Measurements from ENCODE around the gene SFI1.
"Not testable (repeated sequence)": the region's sequence is repeated elsewhere in the genome, so short reads cannot be mapped to it uniquely, and the experiment has no call there.

The SFI1 gene

DNA sequence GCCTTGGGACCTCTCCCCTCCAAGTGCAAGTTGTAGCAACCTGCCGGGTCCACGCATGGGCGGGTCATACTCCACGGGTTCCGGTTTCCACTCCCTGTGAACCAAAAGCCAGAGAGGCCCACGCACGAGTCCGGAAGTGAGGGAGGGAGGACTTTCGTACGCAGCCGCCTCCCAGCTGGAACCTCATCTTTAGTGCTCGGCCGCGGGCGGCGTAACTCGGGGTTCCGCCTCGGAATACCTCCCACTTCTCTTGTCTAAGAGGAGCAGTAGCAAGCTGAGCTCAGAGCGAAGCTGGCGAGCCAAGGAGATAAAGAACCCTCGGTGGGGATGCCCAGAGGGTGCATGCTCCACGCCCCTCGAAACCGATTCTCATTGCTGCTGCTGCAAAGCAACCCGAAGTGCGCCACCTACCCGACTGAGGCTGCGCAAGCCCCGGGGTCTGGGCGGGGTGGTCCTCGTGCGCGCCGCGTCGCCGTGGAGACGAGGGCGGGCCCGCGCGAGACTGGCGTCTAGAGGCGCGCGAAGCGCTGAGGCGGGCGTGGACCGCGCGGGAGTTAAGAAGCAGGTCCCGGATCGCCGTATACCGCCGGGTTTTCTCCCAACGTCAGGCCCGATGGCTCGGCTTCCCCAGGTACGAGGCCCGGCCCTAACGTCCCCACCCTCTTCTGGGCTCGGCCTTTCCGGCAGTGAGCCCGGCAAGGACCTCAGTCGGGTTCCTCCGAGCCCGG, at the start of gene SFI1:
SFI1 (plus strand) TSS at position 530 of the 728 bp plus-strand sequence. CDS start 11,749 bp downstream, outside the sequence.
- peak; percentile 88 to 91 (median 89) for DNase-seq (ENCODE audit: low read depth in 2 of 3, low spot score in 2 of 3)

DNA sequence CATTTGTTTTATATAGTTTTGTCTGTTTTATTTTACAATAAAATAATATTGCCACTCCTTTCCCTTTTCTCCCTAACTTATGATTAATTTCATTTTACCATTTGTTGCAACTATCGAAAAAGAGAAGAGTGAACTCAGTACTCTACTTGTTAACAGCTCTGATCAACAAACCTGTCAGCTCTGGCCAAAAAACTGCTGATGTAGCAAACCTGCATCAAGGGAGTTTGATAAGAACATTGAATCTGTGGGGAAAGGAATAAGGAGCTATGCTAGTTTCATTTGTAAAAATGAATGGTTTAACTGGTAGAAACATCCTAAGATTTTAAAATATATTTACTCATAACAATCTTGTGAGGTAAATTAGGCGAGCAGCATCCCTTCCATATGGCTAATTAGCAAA, 49.6 kb upstream of the SFI1 start:
- no peak for DNase-seq (ENCODE audit: low read depth in 2 of 3, low spot score in 2 of 3)

- DNase-seq (ENCODE audit: low read depth in 2 of 3, low spot score in 2 of 3): no peak
Observed at GRCh38 chr22:31447337-31447736, 49.0 kb upstream of the SFI1 start.

GRCh38 chr22:31448382-31448781, 48.0 kb upstream of the SFI1 start:
- no peak for DNase-seq (ENCODE audit: low read depth in 2 of 3, low spot score in 2 of 3)

DNA sequence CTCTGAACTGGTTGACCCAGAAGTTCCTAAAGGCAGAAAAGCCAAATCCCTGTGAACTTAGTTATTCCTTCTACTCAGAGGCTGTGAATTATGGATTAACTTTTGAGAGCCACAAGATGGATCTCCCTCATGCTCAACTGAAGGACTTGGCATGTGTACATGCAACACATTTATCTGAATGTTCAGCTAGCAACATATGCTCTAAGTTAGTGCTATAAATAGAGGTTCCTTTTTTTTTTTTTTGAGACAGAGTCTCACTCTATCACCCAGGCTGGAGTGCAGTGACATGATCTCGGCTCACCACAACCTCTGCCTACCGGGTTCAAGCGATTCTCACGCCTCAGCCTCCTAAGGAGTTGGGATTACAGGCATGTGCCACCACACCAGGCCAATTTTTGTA, 46.8 kb upstream of the SFI1 start:
- DNase-seq (ENCODE audit: low read depth in 2 of 3, low spot score in 2 of 3): no peak

DNA sequence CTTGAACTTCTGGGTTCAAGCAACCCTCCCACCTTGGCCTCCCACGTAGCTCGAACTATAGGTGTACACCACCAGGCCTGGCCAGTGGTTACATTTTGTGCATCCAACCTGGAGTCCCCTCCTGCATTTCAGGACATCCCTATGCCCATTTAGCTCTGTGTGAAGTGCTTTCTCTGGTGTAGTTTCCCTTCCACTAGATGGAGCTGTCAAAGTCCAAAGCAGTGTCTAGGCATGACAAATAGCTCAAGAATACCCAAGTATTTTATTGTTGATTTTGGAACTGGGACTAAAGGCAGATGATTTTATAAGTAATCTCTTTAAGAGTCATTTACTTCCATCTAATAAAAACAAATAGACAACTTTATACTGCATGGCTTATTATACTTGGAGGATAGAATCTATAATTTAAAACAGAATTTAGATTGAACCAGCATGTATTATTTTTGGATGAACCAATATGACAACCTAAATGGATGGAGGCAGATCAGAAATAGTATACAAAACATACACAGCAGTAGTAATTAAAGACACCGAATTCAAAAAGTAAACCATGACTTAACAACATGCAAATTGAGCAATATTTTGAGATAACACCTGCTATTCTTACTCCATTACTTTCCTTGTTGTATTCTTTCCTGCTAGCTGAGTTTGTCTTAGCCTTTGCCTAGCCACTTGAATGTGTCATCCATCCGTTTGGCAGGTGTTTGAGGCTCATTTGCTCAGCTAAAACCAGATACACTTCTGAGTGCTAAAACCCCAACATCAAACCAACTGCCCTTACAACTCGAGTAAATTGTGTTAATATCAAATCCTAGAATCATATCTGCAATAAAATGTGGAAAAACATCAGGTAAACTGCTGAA, 44.4 kb upstream of the SFI1 start:
- DNase-seq (ENCODE audit: low read depth in 2 of 3, low spot score in 2 of 3): no peak

GRCh38 chr22:31461699-31462098, 34.6 kb upstream of the SFI1 start:
- no peak for DNase-seq (ENCODE audit: low read depth in 2 of 3, low spot score in 2 of 3)

- no peak for DNase-seq (ENCODE audit: low read depth in 2 of 3, low spot score in 2 of 3)
Observed at GRCh38 chr22:31465307-31465706, 31.0 kb upstream of the SFI1 start.

DNA sequence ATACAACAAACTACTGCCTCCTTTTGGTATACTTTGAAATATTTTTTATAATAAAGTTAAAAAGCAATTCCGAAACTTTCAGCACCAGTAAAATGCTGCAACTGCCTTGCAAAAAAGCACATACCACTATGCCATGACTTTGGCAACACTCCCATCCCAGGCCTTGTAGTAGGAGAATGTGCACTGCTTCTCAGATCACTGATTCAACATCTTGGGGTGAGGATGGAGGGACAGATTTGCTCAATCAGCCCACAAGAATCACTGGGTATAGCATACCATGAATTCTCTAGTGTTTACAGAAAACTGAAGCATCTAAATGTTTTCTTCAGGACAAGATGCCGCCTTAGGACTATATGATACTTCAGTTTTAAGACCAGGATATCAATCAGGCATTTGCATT, 21.6 kb upstream of the SFI1 start:
- DNase-seq (ENCODE audit: low read depth in 2 of 3, low spot score in 2 of 3): no peak

GRCh38 chr22:31475800-31476199, 20.5 kb upstream of the SFI1 start:
- no peak for DNase-seq (ENCODE audit: low read depth in 2 of 3, low spot score in 2 of 3)

DNA sequence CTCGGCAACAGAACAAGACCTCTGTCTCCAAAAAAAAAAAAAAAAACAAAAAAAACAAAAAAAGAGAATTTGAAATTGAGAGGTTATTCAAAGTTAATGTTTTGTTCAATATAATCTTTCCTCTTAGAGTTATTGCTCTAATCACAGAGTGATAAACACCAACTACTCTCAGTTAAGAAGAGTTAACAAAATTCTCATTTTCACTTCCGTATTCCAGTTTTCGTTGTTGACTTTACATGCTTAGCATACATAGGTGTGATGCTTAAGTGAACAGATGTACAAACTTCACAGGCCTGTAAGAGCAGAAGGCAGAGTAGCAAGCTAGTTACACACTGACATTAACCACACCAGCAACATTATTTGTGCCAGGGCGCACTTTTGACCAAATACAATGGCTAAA, 19.0 kb upstream of the SFI1 start:
- DNase-seq (ENCODE audit: low read depth in 2 of 3, low spot score in 2 of 3): no peak

DNA sequence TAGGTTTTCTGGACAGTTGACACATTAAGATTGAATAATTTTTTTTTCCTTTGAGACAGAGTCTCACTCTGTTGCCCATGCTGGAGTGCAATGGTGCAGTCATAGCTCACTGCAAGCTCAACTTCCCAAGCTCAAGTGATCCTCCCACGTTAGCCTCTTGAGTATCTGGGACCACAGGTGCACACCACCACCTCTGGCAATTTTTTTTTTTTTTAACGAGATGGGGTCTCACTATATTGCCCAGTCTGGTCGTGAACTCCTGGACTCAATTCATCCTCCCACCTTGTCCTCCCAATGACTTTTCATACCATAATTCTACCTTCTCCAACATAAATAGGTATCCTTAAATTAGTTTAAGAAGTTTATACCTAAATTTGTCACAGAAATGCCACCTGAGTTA, 15.2 kb upstream of the SFI1 start:
- no peak for DNase-seq (ENCODE audit: low read depth in 2 of 3, low spot score in 2 of 3)

GRCh38 chr22:31482470-31482869, 13.9 kb upstream of the SFI1 start:
- not testable (repeated sequence) for DNase-seq (ENCODE audit: low read depth in 2 of 3, low spot score in 2 of 3)

DNA sequence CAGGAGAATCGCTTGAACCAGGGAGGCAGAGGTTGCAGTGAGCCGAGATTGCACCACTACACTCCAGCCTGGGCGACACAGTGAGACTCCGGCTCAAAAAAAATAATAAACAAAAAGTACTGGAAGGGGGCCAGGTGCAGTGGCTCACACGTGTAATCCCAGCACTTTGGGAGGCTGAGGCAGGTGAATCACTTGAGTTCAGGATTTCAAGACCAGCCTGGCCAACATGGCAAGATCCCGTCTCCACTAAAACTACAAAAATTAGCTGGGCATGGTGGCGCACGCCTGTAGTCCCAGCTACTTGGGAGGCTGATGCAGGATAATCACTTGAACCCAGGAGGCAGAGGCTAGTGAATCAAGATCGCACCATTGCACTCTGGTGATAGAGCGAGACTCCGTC, 10.0 kb upstream of the SFI1 start:
- DNase-seq (ENCODE audit: low read depth in 2 of 3, low spot score in 2 of 3): not testable (repeated sequence)

GRCh38 chr22:31486951-31487350, 9.4 kb upstream of the SFI1 start:
- no peak for DNase-seq (ENCODE audit: low read depth in 2 of 3, low spot score in 2 of 3)

GRCh38 chr22:31488346-31488883, 7.9 kb upstream of the SFI1 start:
- DNase-seq (ENCODE audit: low read depth in 2 of 3, low spot score in 2 of 3): no peak

GRCh38 chr22:31488988-31489617, 7.2 kb upstream of the SFI1 start:
- peak in 2 of 3 experiments; percentile 10 to 12 for DNase-seq (ENCODE audit: low read depth in 2 of 3, low spot score in 2 of 3)

DNA sequence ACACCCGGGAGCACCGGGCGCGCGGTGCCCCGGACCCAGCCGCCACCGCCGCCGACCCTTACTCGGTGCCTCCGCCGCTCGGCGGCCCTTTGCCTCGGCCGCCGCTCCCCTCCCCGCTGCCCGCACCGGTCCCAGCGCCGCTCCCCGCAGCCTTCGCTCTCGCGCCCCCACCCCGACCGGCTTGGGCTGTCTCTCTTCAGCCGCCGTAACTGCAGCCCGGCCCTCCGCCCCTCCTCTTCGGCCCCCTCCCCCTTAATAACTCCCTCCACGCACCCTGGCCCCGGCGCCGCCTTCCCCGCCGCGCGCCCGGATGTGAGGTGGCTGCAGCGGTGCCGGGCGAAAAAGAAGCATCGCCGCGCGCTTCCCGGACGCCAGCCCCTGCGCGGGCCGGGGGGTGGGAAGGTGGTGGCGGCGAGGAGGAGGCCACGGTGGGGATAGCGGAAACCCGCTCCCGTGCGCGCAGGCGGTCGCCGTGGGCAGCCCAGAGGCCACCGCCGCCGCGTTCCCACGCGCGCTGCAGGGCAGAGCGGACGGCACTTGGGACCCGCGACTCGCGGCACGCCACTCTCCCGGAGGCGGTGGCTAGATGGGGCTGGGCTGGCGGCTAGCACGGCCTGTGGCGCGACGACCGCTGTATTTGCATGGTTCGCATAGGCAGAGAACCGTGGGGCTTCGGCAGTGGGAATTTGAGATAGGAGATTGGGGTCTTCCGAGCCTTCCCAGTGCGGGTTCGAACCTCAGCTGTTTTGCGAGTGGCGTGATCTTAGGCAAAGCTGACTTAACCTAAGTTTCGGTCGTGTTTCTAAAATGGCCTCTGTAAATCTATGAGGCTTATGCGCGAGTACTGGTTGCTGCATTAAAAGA, 6.5 kb upstream of the SFI1 start, which contains the start of gene EIF4ENIF1:
EIF4ENIF1 (minus strand) TSS at position 211 of the 864 bp plus-strand sequence. CDS start 1,124 bp downstream, outside the sequence.
- peak; percentile 51 to 71 (median 62) for DNase-seq (ENCODE audit: low read depth in 2 of 3, low spot score in 2 of 3)

DNA sequence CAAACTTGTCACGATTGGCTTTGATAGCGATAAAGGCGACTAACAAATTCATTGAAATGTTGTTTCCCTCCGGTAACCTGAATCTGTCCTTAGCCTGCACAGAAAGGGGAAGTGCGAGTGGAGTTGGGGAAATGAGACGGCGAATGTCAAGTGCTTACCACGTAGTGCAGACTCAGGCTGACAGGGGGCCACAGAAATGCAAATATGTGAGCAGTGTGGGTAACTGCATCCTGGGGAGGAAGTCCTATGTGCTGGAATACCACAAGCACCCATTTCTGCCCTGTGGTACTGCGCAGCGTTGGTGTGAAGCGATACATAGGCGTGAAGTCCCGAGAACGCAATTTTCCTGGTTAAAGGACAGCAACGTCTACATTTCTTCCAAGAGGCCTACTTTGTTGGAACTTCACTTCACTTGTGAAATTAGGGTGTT, 5.8 kb upstream of the SFI1 start:
- DNase-seq (ENCODE audit: low read depth in 2 of 3, low spot score in 2 of 3): peak; percentile 12 to 27 (median 19)

DNA sequence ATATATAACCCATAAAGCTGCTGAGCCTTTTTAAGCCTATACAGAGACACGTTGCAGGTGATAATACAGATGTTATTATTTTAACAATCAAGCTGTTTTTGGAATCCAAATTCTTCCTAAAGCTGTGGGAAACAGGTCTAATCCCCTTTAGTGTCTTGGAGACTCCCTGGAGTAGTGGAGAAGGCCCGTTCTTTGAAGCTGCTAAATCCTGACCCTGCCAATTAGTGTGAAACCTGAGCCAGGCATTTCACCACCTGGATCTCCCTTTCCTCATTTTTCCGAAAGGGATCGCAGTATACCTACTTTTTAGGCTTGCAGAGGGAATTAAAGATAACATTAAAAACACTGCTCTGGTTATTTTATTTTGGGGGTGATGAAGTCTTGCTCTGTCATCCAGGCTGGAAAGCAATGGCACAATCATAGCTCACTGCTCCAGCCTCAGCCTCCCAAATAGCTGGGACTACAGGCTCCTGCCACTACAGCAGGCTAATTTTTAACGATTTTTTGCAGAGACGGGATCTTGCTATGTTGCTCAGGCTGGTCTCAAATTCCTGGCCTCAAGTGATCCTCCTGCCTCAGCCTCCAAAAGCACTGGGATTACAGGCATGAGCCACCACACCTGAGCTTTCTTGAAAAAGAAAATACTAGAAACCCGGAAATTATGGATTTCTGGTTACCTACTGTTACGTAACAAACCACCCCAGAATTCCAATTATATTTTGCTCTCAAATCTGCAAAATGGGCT, 4.9 kb upstream of the SFI1 start:
- DNase-seq (ENCODE audit: low read depth in 2 of 3, low spot score in 2 of 3): no peak

Data from activated CD8-positive, alpha-beta memory T cell treated with anti-CD3 and anti-CD28 coated beads for 48 hours (primary cell).